HG03175 (cell line): Measurements from ENCODE around the gene RPL7A.
"Not testable (repeated sequence)": the region's sequence is repeated elsewhere in the genome, so short reads cannot be mapped to it uniquely, and the experiment has no call there.

Source experiments
- ATAC-seq: cut with Tn5 transposase; IDR thresholded peaks from one replicate; pipeline ENCODE4 v1.9.1; 2021; ENCODE audit warnings: mild to moderate bottlenecking, moderate library complexity; ENCODE audit not compliant: unreplicated experiment

The RPL7A gene

DNA sequence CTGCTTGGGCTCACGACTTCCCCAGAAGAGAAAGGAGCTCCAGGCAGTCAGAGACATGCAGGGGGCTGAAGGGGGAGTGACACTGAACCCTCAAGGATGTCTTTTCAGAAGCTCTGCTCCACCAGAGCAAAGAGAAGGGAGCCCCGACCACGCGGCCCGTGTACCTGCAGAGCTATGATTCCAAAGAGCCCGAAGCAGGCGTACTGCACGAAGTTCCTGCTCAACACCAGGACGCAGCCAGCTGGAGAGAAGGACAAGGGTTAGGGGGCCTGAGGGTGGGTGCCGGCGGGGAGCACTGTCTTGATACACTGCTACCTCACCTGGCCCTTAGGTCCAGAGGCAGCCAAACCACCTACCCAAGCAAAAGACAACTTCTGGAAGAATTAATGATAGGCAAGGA is 18.4 kb downstream of the RPL7A start:
- no peak for ATAC-seq

- ATAC-seq, result no peak
Measured at GRCh38 chr9:133367221-133367620, 19.2 kb downstream of the RPL7A start.

DNA sequence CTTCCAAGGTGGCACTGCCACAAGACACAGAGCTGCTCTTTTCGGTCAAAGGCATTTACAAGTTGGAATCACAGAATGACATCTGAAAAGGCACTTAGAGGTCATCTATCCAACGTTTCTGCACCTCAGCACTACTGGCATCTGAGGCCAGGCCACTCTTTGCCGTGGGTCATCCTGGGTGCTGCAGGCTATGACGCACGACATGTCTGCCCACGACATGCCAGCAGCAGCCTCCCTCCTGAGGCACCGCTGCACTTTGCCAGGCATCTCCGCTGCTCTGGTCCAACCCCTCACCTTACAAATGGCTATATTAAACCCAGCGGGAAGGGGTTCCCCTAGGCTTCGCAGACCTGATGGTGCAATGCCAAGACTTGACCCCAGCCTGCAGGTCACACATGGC is 19.8 kb downstream of the RPL7A start:
- ATAC-seq, result no peak

DNA sequence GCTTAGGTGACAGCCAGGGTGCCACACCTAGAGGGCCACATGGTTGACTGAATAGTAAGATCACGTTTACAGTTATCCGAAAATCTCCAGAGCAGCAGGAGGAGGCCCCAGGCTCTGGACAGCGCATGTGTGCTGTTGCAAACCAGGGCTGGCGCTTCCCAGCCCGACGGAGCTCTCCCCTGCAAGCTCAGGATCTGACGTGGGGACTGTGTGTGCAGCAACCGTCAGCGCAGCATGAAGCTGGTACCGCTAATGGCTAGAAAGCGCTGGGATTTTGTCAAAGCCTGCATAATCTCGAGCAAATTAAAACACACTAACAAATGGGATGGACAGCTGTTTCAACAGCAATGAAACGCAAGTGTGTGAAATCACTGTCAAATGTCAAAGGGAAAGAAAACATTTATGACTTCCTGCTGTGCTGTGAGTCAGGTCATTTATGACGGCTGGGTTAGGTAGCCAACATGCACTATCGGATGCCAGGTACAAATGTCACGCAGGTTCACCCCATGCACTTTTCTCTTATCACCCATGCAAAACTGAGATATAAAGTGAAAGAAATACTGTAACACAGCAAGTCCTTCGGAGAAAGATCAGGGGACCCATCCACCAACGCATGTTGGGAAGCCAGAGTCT is 20.3 kb downstream of the RPL7A start:
- ATAC-seq, result no peak

DNA sequence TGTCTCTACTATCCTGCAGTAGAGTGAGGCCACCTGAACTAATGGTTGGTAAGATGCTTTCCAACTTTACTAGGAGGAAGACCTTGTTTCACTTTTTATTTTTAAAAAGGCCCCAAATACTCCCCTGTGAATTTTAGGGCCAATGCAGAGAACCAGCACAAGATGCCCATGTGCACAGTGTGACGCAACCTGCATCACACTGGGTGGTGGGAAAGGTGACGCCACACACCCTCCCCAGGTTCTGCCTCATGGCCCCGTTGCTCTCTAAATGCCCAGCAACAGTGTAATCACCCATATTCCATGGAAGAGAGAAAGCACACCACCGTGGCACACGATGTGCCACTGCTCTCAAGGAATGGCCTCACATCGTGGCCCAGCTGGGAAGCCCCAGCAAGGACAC is 21.4 kb downstream of the RPL7A start:
- no peak for ATAC-seq

DNA sequence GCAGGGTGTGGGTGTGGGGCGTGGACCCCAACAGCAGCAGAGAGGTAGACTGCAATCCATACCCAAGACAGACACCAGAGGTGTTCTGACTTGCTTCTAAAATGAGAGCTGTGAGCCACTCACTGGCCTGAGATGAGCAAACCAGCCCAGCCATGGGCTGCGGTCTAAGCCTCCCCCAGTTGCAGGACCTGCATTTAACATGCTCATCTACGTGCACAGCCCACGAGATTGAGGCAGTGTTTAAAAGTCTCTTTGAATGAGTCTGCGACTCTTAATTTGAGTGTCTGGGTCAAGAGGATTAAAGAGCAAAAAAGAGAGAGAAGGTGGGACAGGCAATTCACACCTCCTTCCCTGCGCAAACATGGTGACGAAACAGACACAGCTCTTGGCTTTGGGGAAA is 21.9 kb downstream of the RPL7A start:
- no peak for ATAC-seq

- ATAC-seq, result no peak
Measured at GRCh38 chr9:133370685-133371084, 22.7 kb downstream of the RPL7A start.

GRCh38 chr9:133371261-133371711 is 23.3 kb downstream of the RPL7A start:
- ATAC-seq, result no peak

DNA sequence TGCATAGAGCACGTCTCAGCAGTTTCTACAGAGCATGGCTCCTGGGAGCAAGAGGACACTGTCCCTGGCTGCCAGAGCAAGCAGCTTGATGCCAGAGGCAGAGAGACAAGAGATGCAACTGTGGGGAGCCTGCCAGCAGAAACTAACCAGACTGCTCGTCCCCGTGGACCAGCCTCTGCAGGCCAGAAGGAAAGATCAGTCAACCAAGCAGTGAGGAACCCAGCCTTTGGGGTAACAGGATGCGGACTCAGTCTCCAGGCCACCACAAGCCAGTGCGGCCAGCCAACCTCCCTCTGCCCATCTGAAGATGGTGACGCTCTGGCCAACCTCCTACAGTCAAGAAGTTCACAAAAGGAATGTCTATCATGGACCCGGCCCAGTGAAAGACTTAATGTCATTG is 24.1 kb downstream of the RPL7A start:
- no peak for ATAC-seq

DNA sequence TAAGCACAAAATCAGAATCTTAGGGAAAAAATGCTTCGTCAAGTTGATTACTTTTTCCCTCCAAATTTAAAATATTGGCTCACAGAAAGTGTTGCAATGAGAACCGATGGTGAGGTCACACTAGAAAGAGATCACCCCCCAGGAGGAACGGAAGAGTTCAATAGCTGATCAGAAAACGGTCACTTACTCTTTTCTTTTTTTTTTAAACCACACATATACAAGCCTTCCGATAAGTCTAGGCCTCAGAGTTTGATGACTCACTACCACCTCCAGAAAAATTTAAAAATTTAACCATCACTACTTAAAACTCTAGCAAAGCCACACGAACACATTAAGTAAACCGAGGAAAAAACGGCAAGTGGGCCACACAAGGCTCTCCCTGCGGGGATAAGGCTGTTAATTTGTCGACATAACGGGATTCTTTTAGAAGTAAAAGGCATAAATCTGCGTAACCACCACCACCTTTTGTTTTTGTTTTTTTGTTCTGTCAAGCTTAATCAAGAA is 26.6 kb downstream of the RPL7A start:
- ATAC-seq, result no peak

DNA sequence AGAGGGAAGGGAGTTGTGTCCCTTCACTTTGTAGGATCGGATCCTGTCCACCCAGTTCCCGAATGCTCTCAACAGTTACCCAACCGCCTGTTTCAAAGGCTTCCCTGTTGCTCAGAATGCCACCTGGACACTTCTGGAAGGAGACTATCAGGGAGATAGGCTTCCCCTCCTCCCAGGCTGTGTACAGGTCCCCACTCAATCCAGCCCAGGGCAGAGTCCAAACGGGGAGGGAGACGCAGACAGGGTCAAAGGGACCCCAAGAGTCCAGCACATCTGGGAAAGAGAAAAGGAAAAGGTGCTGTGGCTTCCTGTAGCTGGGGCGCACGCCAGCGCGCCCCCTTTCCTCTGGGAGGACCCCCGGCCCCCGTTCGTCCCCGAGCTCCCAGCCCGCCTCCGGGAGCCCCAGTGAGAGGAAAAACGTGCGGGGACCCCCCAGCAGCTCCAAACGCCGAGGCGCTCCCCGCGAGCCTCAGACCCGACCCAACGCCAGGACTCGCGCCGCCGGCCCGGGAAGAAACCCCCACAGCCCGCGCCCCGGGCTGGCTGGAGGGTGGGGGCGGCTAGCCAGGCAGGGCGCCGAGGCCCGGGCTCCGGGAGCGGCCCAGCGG is 27.2 kb downstream of the RPL7A start:
- ATAC-seq, result peak; percentile 21

GRCh38 chr9:133375724-133376654 is 28.0 kb downstream of the RPL7A start, which contains the start of the genes STKLD1 and SURF4:
TSS of gene STKLD1 (plus strand) at chr9:133376366. CDS start at chr9:133376474, 108 bp downstream.
TSS of gene SURF4 (minus strand) at chr9:133376060. CDS start at chr9:133375969, 91 bp downstream.
- ATAC-seq, result peak; percentile 89

GRCh38 chr9:133377280-133377679 is 29.3 kb downstream of the RPL7A start:
- ATAC-seq, result not testable (repeated sequence)

DNA sequence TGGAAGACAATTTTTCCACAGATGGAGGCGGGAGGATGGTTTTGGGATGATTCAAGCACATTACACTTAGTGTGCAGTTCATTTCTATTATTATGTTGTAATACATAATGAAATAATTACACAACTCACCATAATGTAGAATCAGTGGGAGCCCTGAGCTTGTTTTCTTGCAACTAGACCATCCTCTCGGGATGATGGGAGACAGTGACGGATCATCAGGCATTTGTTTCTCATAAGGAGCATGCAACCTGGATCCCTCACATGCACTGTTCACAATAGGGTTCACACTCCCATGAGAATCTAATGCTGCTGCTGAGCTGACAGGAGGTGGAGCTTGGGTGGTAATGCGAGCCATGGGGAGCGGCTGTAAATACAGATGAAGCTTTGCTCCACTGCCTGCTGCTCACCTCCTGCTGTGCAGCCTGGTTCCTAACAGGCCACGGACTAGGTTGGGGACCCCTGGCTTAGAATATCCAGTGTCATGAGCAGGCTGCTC is 29.8 kb downstream of the RPL7A start:
- ATAC-seq, result no peak

DNA sequence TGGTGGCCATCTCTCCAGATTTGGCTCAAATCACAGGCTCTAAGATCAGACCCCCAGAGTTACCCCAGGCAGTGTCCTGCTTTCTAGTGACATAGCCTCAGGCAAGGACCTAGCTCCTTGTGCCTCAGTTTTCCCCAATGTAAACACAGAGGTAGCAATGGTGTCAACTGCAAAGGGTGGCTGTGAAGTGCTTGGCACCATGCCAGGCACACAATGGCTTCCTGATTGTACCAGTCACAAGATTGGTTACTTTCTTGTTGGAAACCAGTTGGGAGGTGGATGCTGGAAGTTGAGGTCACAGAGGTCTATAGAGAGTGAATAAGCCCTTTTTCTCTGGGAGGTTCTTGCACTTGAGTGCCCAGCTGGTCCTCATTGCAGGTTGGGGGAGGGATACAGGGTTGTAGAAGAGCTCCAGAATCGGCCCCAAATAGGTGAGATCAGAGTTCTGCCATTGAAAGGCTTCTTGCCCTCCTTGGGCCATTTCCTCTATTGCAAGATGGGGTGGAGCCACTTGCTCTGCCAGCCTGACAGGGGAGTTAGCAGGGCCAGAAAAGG is 30.5 kb downstream of the RPL7A start:
- no peak for ATAC-seq

GRCh38 chr9:133379153-133380086 is 31.4 kb downstream of the RPL7A start:
- ATAC-seq, result no peak

GRCh38 chr9:133380734-133381133 is 32.7 kb downstream of the RPL7A start:
- no peak for ATAC-seq

- ATAC-seq, result no peak
Measured at GRCh38 chr9:133382507-133383141, 34.6 kb downstream of the RPL7A start.

GRCh38 chr9:133383438-133383837 is 35.4 kb downstream of the RPL7A start:
- ATAC-seq, result no peak
